K562 (cell line): Measurements from ENCODE around the gene BCO2.

ENCODE experiments used
- BRCA1 ChIP-seq, 2 experiments: fragments of 450-650 bp in 1 of 2; sonication (generic) in 1 of 2; formaldehyde crosslinking in 1 of 2; IDR thresholded peaks; 2 replicates each; pipeline versions ENCODE4 v1.5.0 to v1.6.1; 2017 to 2020; ENCODE audit warnings: mild to moderate bottlenecking in 1 of 2, missing genetic modification reagents in 1 of 2
- BRF1 ChIP-seq: IDR thresholded peaks from 3 replicates; pipeline ENCODE4 v1.6.1; 2011; ENCODE audit warnings: borderline replicate concordance, mild to moderate bottlenecking; ENCODE audit not compliant: insufficient read length; ENCODE audit errors: extremely low read depth
- CCNT2 ChIP-seq: IDR thresholded peaks from 2 replicates; pipeline ENCODE4 v1.6.1; 2011; ENCODE audit warnings: borderline replicate concordance, low read depth, mild to moderate bottlenecking, moderate library complexity, mixed read lengths, low read length; ENCODE audit not compliant: insufficient read length; ENCODE audit errors: extremely low read depth
- ELF4 ChIP-seq: fragments of 450-650 bp; formaldehyde crosslinking; IDR thresholded peaks from 2 replicates; pipeline ENCODE4 v1.4.0; 2022; ENCODE audit warnings: missing genetic modification characterization
- EZH2 ChIP-seq: IDR thresholded peaks from 2 replicates; pipeline ENCODE4 v1.6.1; 2012; ENCODE audit warnings: low read depth, mild to moderate bottlenecking, inconsistent platforms, low read length, borderline replicate concordance
- KDM1A ChIP-seq, 2 experiments: fragments of 450-650 bp; IDR thresholded peaks; 2 replicates each; pipeline ENCODE4 v1.6.1; 2016; ENCODE audit warnings: mild to moderate bottlenecking in 2 of 2
- POLR2AphosphoS5 ChIP-seq: IDR thresholded peaks from 2 replicates; pipeline ENCODE4 v1.6.1; 2011; ENCODE audit warnings: mild to moderate bottlenecking, low read depth, low read length, moderate library complexity; ENCODE audit not compliant: control insufficient read depth, insufficient read depth
- RFX5 ChIP-seq: IDR thresholded peaks from 2 replicates; pipeline ENCODE4 v1.6.1; 2011; ENCODE audit warnings: low read depth, mild to moderate bottlenecking, improper control_type of control experiment, low read length
- TF ChIP-seq, protein P1 (sequence below), 3 experiments: IDR thresholded peaks in 2 of 3; conservative IDR thresholded peaks in 1 of 3; 2 replicates each; pipeline ENCODE4 v1.5.1; 2011 to 2012; ENCODE audit warnings: low read length in 3 of 3, mild to moderate bottlenecking in 3 of 3, control low read depth in 2 of 3, improper control_type of control experiment in 1 of 3, inconsistent platforms in 1 of 3, low read depth in 1 of 3, mixed read lengths in 1 of 3, moderate library complexity in 1 of 3; ENCODE audit not compliant: insufficient read depth in 2 of 3

DNA sequence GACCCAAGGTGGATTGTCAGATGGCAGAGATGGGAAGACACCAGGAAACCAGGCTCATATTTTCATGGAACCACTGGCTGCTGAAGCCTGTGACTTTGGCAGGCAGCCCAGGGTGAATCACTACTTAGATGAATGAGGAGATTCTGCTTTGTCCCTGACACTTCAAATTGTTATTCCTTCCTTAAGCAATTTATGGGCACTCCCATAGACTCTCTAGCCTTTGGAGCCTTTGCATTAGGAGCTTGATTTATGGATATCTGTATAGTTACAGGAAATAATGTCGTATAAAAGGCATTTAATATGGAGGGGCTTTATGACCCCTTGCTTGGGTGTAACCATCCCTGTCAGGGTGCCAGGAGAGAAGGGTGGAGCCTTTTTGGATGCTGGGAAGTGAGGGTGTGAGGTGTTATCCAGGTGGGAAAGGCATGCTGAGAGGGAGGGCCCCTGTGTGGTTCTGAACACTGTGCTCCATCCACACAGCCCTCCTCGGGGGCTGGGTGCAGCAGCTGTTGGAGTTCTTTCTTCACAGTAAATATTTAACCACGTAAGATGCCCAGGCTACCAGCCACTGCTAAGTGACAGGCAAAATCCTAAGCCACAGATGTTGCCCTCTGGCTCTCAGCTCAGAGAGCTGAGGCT, 46.7 kb upstream of the BCO2 start:
- TF ChIP-seq RFX5 = no peak
- no peak for TF ChIP-seq POLR2AphosphoS5
- no peak for TF ChIP-seq EZH2
- TF ChIP-seq, protein P1, sequence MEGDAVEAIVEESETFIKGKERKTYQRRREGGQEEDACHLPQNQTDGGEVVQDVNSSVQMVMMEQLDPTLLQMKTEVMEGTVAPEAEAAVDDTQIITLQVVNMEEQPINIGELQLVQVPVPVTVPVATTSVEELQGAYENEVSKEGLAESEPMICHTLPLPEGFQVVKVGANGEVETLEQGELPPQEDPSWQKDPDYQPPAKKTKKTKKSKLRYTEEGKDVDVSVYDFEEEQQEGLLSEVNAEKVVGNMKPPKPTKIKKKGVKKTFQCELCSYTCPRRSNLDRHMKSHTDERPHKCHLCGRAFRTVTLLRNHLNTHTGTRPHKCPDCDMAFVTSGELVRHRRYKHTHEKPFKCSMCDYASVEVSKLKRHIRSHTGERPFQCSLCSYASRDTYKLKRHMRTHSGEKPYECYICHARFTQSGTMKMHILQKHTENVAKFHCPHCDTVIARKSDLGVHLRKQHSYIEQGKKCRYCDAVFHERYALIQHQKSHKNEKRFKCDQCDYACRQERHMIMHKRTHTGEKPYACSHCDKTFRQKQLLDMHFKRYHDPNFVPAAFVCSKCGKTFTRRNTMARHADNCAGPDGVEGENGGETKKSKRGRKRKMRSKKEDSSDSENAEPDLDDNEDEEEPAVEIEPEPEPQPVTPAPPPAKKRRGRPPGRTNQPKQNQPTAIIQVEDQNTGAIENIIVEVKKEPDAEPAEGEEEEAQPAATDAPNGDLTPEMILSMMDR (IDR thresholded peaks at IDR 0.05 in 2 of 3, conservative IDR thresholded peaks at IDR 0.05 in 1 of 3; ENCODE audit: insufficient read depth in 2 of 3, low read depth in 1 of 3, low read length in 3 of 3) = no peak
- no peak for TF ChIP-seq BRF1
- TF ChIP-seq CCNT2 = no peak
- TF ChIP-seq KDM1A (IDR thresholded peaks at IDR 0.05) = no peak
- no peak for TF ChIP-seq BRCA1 (IDR thresholded peaks at IDR 0.05)
- no peak for TF ChIP-seq BRCA1 (CRISPR knock-in tag; IDR thresholded peaks at IDR 0.05)
- TF ChIP-seq ELF4 = no peak
